Astrocyte (in vitro differentiated cells and primary cell): ENCODE data around the gene ITGB1.

Source experiments
- CTCF ChIP-seq: IDR thresholded peaks from 2 replicates; pipeline ENCODE4 v1.5.1; 2011; ENCODE audit warnings: low read depth, mild to moderate bottlenecking, inconsistent platforms, low read length, moderate library complexity; ENCODE audit not compliant: insufficient read depth
- EZH2 ChIP-seq: IDR thresholded peaks from 2 replicates; pipeline ENCODE4 v1.6.1; 2012; ENCODE audit warnings: mild to moderate bottlenecking, low read length, inconsistent platforms; ENCODE audit not compliant: insufficient read depth

GRCh38 chr10:32865170-32865569 is 92.9 kb downstream of the ITGB1 start:
- TF ChIP-seq CTCF (no peak), EZH2 (no peak)
